ENCODE results near the gene SARS2.
"Not testable (repeated sequence)": the region's sequence is repeated elsewhere in the genome, so short reads cannot be mapped to it uniquely, and the experiment has no call there.

SARS2 gene

DNA sequence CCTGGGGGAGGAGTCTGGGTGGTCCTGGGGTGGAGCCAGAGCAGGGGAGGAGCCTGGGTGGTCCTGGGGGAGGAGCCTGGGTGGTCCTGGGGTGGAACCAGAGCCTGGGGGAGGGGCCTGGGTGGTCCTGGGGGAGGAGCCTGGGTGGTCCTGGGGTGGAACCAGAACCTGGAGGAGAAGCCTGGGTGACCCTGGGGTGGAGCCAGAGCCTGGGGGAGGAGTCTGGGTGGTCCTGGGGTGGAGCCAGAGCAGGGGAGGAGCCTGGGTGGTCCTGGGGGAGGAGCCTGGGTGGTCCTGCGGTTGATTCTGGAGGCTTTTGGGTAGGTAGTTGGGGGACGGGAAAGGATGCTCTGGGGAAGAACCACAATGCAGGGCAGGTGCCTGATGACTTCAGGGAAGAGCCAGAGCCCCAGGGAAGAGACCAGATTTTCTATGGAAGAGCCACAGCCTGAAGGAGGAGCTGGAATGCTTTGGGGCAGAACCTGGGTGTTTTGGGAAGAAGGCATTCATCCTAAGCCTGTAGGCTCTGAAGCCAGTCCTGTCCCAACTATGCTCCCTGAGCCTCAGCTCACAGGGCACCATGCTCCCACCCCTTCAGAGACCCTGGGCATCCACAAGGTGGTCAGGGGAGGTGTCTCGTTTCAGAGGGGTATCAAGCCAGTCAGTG lies 15.1 kb upstream of the SARS2 start:
- TF ChIP-seq, protein P1, sequence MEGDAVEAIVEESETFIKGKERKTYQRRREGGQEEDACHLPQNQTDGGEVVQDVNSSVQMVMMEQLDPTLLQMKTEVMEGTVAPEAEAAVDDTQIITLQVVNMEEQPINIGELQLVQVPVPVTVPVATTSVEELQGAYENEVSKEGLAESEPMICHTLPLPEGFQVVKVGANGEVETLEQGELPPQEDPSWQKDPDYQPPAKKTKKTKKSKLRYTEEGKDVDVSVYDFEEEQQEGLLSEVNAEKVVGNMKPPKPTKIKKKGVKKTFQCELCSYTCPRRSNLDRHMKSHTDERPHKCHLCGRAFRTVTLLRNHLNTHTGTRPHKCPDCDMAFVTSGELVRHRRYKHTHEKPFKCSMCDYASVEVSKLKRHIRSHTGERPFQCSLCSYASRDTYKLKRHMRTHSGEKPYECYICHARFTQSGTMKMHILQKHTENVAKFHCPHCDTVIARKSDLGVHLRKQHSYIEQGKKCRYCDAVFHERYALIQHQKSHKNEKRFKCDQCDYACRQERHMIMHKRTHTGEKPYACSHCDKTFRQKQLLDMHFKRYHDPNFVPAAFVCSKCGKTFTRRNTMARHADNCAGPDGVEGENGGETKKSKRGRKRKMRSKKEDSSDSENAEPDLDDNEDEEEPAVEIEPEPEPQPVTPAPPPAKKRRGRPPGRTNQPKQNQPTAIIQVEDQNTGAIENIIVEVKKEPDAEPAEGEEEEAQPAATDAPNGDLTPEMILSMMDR (conservative IDR thresholded peaks at IDR 0.05; ENCODE audit: low read depth, low read length): no peak
- H3K4me3 ChIP-seq (ENCODE audit: low read depth, low read length): no peak overlapping the region
- DNase-seq (ENCODE audit: low read depth): no peak

DNA sequence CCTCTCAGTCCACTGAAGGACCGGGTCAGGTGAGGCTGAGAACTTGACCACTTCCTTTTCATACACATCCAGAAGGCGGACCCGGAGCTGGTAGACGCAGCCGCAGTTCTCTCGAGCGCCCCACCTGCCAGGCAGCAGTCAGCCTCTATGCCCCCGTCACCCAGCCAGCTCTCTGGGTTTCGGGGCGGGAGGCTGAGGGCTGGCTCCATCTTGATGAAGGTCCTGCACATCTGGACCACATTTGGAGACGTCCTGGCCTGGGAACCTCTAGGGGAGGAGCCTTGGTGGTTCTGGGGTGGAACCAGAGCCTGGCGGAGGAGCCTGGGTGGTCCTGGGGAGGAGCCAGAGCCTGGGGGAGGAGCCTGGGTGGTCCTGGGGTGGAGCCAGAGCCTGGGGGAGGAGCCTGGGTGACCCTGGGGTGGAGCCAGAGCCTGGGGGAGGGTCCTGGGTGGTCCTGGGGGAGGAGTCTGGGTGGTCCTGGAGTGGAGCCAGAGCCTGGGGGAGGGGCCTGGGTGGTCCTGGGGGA lies 14.5 kb upstream of the SARS2 start:
- TF ChIP-seq, protein P1 (conservative IDR thresholded peaks at IDR 0.05; ENCODE audit: low read depth, low read length): no peak

DNA sequence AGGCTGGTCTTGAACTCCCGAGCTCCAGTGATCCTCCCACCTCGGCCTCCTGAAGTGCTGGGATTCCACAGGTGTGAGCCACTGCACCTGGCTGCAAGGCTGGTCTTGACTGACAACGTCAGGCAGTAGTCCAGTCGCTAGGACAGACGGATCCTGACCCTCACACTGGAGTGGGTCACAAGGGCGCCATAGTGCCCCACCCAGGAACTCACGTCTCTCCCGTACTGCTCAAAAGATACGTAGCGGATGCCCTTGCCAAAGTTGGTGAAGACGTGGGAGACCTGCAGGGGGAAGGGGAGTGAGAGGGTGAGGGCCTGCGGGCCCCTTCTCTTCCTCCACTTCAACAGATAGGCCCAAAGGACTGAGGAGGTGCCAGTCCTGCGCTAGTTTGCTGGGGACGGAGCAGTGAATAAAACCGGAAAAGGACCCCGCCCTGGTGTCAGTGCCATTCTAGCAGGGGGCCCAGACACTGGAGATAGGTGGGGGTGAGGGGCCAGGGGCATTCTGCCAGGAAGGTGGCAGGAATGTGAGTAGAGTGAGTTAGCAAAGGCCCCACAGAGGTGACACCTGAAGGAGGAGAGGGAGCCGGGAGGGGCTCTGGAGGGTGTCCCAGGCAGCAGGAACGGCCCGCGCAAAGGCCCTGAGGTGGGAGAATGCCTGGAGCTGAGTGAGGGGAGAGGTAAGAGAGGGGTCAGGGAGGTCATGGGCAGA lies 12.1 kb upstream of the SARS2 start:
- no peak overlapping the region for H3K4me3 ChIP-seq (ENCODE audit: low read depth, low read length)
- DNase-seq (ENCODE audit: low read depth): no peak
- TF ChIP-seq, protein P1 (conservative IDR thresholded peaks at IDR 0.05; ENCODE audit: low read depth, low read length): no peak

More for the DNA sequence above, 14.5 kb upstream of the SARS2 start:
- DNase-seq (ENCODE audit: low read depth): no peak
- H3K4me3 ChIP-seq (ENCODE audit: low read depth, low read length): no peak overlapping the region

DNA sequence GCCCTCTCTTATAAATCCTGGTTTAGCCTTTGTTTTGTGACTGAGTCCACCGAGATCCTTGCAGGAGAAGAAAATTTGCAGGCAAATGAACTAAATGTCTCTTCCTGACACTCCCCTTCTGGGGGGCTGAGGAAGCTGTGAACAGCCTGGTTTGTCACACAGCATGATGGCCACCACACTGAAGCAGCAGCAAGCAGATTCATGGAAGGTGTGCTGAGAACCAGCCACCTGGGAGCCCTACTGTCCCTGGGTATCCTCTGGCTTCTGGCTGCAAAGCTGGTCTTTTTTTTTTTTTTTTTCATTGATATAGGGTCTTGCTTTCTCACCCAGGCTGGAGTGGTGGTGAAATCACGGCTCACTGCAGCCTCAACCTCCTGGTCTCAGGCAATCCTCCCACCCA lies 11.4 kb upstream of the SARS2 start:
- H3K4me3 ChIP-seq (ENCODE audit: low read depth, low read length): no peak overlapping the region
- TF ChIP-seq, protein P1 (conservative IDR thresholded peaks at IDR 0.05; ENCODE audit: low read depth, low read length): no peak
- no peak for DNase-seq (ENCODE audit: low read depth)

DNA sequence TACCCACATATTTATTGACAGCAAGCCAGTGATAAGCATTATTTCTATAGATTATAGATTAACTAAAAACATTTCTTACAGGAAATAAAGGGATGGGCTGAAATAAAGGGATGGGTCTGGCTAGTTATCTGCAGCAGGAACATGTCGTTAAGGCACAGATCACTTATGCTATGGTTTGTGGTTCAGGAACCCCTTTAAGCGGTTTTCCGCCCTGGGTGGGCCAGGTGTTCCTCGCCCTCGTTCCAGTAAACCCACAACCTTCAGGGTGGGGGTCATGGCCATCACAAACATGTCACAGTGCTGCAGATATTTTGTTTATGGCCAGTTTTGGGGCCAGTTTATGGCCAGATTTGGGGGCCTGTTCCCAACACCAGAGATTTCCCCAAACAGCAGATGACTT lies 10.9 kb upstream of the SARS2 start:
- not testable (repeated sequence) for DNase-seq (ENCODE audit: low read depth); H3K4me3 ChIP-seq (ENCODE audit: low read depth, low read length)

DNA sequence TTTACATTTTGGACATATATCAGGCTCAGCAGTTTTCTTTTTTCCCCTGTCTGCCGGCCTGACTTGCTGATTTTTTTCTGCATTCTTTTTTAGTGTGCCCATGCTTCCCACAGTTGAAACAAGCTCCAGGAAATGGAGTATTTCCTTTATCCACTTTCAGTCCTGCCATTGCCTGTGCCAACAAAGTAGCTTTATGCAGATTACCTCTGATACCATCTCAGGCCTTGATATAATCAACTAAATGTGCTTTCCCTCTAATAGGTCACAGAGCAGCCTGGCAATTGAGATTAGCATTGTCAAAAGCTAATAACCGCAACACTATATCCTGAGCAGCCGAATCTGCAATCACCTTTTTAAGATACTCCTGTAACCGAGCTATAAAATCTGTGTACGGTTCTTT lies 9.4 kb upstream of the SARS2 start:
- no peak for DNase-seq (ENCODE audit: low read depth)
- TF ChIP-seq, protein P1 (conservative IDR thresholded peaks at IDR 0.05; ENCODE audit: low read depth, low read length): no peak
- no peak overlapping the region for H3K4me3 ChIP-seq (ENCODE audit: low read depth, low read length)

DNA sequence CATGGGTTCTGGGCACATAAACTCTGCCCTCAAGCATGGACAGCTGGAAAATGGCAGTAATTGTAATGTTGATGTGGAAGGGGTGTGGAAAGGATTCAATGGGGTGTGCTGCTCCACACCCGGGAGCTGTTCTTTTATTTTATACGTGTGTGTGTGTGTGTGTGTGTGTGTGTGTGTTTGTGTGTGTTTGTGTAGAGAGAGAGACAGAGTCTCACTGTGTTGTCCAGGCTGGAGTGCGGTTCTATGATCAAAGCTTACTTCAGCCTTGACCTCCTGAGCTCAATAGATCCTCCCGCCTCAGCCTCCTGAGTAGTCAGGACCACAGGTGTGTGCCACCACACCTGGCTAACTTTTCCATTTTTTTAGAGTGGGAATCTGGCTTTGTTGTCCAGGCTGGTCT lies 3.0 kb upstream of the SARS2 start:
- TF ChIP-seq, protein P1 (conservative IDR thresholded peaks at IDR 0.05; ENCODE audit: low read depth, low read length): no peak
- no peak overlapping the region for H3K4me3 ChIP-seq (ENCODE audit: low read depth, low read length)
- DNase-seq (ENCODE audit: low read depth): no peak

Measured in choroid plexus epithelial cell (primary cell).